Measurements from ENCODE around the gene MARCOL. TPM values are rescaled to one million over a fixed set of nuclear protein-coding genes. Genes with fewer than 3 reads are reported as not detected.

MARCOL gene
- total and polyA plus RNA-seq, 2 donors (not counting 1 experiment from before 2014, with no cell fraction given), result not detected

GRCh38 chr5:148209151-148209770, 29.1 kb upstream of the MARCOL start:
- Histone ChIP-seq H3K27ac (ENCODE audit: insufficient read depth, low read length) (no peak overlapping the region), H4K20me1 (ENCODE audit: control insufficient read depth, extremely low read depth, insufficient read depth, low read length) (no peaks in the 10 kb centered on the region), H3K36me3 (ENCODE audit: control insufficient read depth, insufficient read depth, low read length) (no peaks in the 10 kb centered on the region), H3K4me3 (replicated peaks in 1 of 4; ENCODE audit: control extremely low read depth in 1 of 4, insufficient read depth in 1 of 4, low read depth in 3 of 4, low read length in 4 of 4) (no peak overlapping the region), H3K9me3 (ENCODE audit: control insufficient read depth, insufficient read depth, low read depth, low read length) (no peaks in the 10 kb centered on the region), H2AFZ (ENCODE audit: low read length) (no peak overlapping the region), H3K79me2 (ENCODE audit: control insufficient read depth, insufficient read depth, low read length) (no peaks in the 10 kb centered on the region), H3K4me1 (ENCODE audit: control insufficient read depth, extremely low read depth, insufficient read depth, low read length) (no peaks in the 10 kb centered on the region), H3K9ac (ENCODE audit: insufficient read depth, low read length) (no peak overlapping the region), H3K27me3 (ENCODE audit: control insufficient read depth, insufficient read depth, low read length) (no peaks in the 10 kb centered on the region), H3K4me2 (ENCODE audit: extremely low read depth, insufficient read depth, low read length) (no peak overlapping the region)
- TF ChIP-seq CTCF (conservative IDR thresholded peaks at IDR 0.05 in 1 of 2, IDR thresholded peaks at IDR 0.05 in 1 of 2; ENCODE audit: low read depth in 1 of 2, low read length in 2 of 2) (no peak), EZH2 (IDR thresholded peaks at IDR 0.05; ENCODE audit: low read length, missing control alignments) (no peak)
- no peak for DNase-seq (ENCODE audit: low read depth in 2 of 2)

- H3K4me1 ChIP-seq (ENCODE audit: control insufficient read depth, extremely low read depth, insufficient read depth, low read length), result no peaks in the 10 kb centered on the region
- H4K20me1 ChIP-seq (ENCODE audit: control insufficient read depth, extremely low read depth, insufficient read depth, low read length), result no peaks in the 10 kb centered on the region
- H3K9ac ChIP-seq (ENCODE audit: insufficient read depth, low read length), result no peak overlapping the region
- H3K4me3 ChIP-seq (replicated peaks in 1 of 4; ENCODE audit: control extremely low read depth in 1 of 4, insufficient read depth in 1 of 4, low read depth in 3 of 4, low read length in 4 of 4), result no peak overlapping the region
- DNase-seq (ENCODE audit: low read depth in 2 of 2), result no peak
- H3K36me3 ChIP-seq (ENCODE audit: control insufficient read depth, insufficient read depth, low read length), result no peaks in the 10 kb centered on the region
- TF ChIP-seq CTCF (conservative IDR thresholded peaks at IDR 0.05 in 1 of 2, IDR thresholded peaks at IDR 0.05 in 1 of 2; ENCODE audit: low read depth in 1 of 2, low read length in 2 of 2), result no peak
- no peak for TF ChIP-seq EZH2 (IDR thresholded peaks at IDR 0.05; ENCODE audit: low read length, missing control alignments)
- H3K79me2 ChIP-seq (ENCODE audit: control insufficient read depth, insufficient read depth, low read length), result no peaks in the 10 kb centered on the region
- no peaks in the 10 kb centered on the region for H3K9me3 ChIP-seq (ENCODE audit: control insufficient read depth, insufficient read depth, low read depth, low read length)
- H3K27me3 ChIP-seq (ENCODE audit: control insufficient read depth, insufficient read depth, low read length), result no peaks in the 10 kb centered on the region
- no peak overlapping the region for H3K4me2 ChIP-seq (ENCODE audit: extremely low read depth, insufficient read depth, low read length)
- no peak overlapping the region for H2AFZ ChIP-seq (ENCODE audit: low read length)
- H3K27ac ChIP-seq (ENCODE audit: insufficient read depth, low read length), result no peak overlapping the region
These were observed 23.6 kb upstream of the MARCOL start for GRCh38 chr5:148214665-148215185.

GRCh38 chr5:148221508-148221907, 16.8 kb upstream of the MARCOL start:
- H3K4me1 ChIP-seq (ENCODE audit: control insufficient read depth, extremely low read depth, insufficient read depth, low read length), result no peaks in the 10 kb centered on the region
- no peaks in the 10 kb centered on the region for H3K79me2 ChIP-seq (ENCODE audit: control insufficient read depth, insufficient read depth, low read length)
- no peaks in the 10 kb centered on the region for H3K9me3 ChIP-seq (ENCODE audit: control insufficient read depth, insufficient read depth, low read depth, low read length)
- H3K4me3 ChIP-seq (replicated peaks in 1 of 4; ENCODE audit: control extremely low read depth in 1 of 4, insufficient read depth in 1 of 4, low read depth in 3 of 4, low read length in 4 of 4), result no peak overlapping the region
- no peaks in the 10 kb centered on the region for H3K36me3 ChIP-seq (ENCODE audit: control insufficient read depth, insufficient read depth, low read length)
- no peak overlapping the region for H2AFZ ChIP-seq (ENCODE audit: low read length)
- no peak overlapping the region for H3K4me2 ChIP-seq (ENCODE audit: extremely low read depth, insufficient read depth, low read length)
- H3K27me3 ChIP-seq (ENCODE audit: control insufficient read depth, insufficient read depth, low read length), result no peaks in the 10 kb centered on the region
- H4K20me1 ChIP-seq (ENCODE audit: control insufficient read depth, extremely low read depth, insufficient read depth, low read length), result no peaks in the 10 kb centered on the region
- no peak overlapping the region for H3K27ac ChIP-seq (ENCODE audit: insufficient read depth, low read length)
- H3K9ac ChIP-seq (ENCODE audit: insufficient read depth, low read length), result no peak overlapping the region
- TF ChIP-seq CTCF (conservative IDR thresholded peaks at IDR 0.05 in 1 of 2, IDR thresholded peaks at IDR 0.05 in 1 of 2; ENCODE audit: low read depth in 1 of 2, low read length in 2 of 2), result no peak
- no peak for TF ChIP-seq EZH2 (IDR thresholded peaks at IDR 0.05; ENCODE audit: low read length, missing control alignments)
- no peak for DNase-seq (ENCODE audit: low read depth in 2 of 2)

Measured in fibroblast of lung (primary cell).